HEK293T (cell line): ENCODE data around the gene RCN2.
A peak's percentile ranks its signal among the peaks of the same experiment; 100 is the strongest.

Experiments
- BHLHE40 ChIP-seq: fragments of 450-650 bp; IDR thresholded peaks from 2 replicates; pipeline ENCODE4 v1.6.1; 2016; ENCODE audit warnings: mild to moderate bottlenecking, moderate library complexity, borderline replicate concordance
- CTBP1 ChIP-seq: fragments of 450-650 bp; IDR thresholded peaks from 2 replicates; pipeline ENCODE4 v1.6.1; 2016; ENCODE audit warnings: borderline replicate concordance
- ELF4 ChIP-seq: fragments of 450-650 bp; IDR thresholded peaks from 2 replicates; pipeline ENCODE4 v1.6.1; 2017; ENCODE audit warnings: antibody characterized with exemption
- FOXA1 ChIP-seq: fragments of 450-650 bp; IDR thresholded peaks from 2 replicates; pipeline ENCODE4 v1.6.1; 2016; ENCODE audit warnings: mild to moderate bottlenecking
- FOXK2 ChIP-seq: fragments of 450-650 bp; IDR thresholded peaks from 2 replicates; pipeline ENCODE4 v1.6.1; 2016; ENCODE audit warnings: mild to moderate bottlenecking
- FOXM1 ChIP-seq: fragments of 450-650 bp; IDR thresholded peaks from 2 replicates; pipeline ENCODE4 v1.6.1; 2017; ENCODE audit warnings: mild to moderate bottlenecking, borderline replicate concordance
- HDGF ChIP-seq: fragments of 450-650 bp; IDR thresholded peaks from 2 replicates; pipeline ENCODE4 v1.6.1; 2017; ENCODE audit warnings: antibody characterized with exemption, borderline replicate concordance
- L3MBTL2 ChIP-seq: fragments of 450-650 bp; conservative IDR thresholded peaks from 2 replicates; pipeline ENCODE4 v1.6.1; 2016; ENCODE audit warnings: mild to moderate bottlenecking
- NFRKB ChIP-seq: fragments of 450-650 bp; IDR thresholded peaks from 2 replicates; pipeline ENCODE4 v1.6.1; 2016; ENCODE audit warnings: mild to moderate bottlenecking, moderate library complexity
- SP1 ChIP-seq: fragments of 450-650 bp; IDR thresholded peaks from 2 replicates; pipeline ENCODE4 v1.6.1; 2017
- SUZ12 ChIP-seq: fragments of 450-650 bp; IDR thresholded peaks from 2 replicates; pipeline ENCODE4 v1.6.1; 2016; ENCODE audit warnings: mild to moderate bottlenecking
- TARDBP ChIP-seq: fragments of 450-650 bp; IDR thresholded peaks from 2 replicates; pipeline ENCODE4 v1.6.1; 2016
- ZNF384 ChIP-seq: fragments of 450-650 bp; IDR thresholded peaks from 2 replicates; pipeline ENCODE4 v1.6.1; 2016

GRCh38 chr15:76931397-76932134 lies at the start of gene RCN2:
- TF ChIP-seq FOXK2 (no peak), BHLHE40 (no peak), HDGF (no peak), FOXA1 (no peak), ELF4 (no peak), SP1 (no peak), L3MBTL2 (no peak), ZNF384 (no peak), NFRKB (no peak), SUZ12 (no peak), FOXM1 (peak; percentile 49; the same call in 1 of the 2 replicates), TARDBP (no peak), CTBP1 (no peak)
